ENCODE measurements around the gene PFKFB2.
A peak's percentile ranks its signal among the peaks of the same experiment; 100 is the strongest.
"Not testable (repeated sequence)": the region's sequence is repeated elsewhere in the genome, so short reads cannot be mapped to it uniquely, and the experiment has no call there.

PFKFB2 gene

DNA sequence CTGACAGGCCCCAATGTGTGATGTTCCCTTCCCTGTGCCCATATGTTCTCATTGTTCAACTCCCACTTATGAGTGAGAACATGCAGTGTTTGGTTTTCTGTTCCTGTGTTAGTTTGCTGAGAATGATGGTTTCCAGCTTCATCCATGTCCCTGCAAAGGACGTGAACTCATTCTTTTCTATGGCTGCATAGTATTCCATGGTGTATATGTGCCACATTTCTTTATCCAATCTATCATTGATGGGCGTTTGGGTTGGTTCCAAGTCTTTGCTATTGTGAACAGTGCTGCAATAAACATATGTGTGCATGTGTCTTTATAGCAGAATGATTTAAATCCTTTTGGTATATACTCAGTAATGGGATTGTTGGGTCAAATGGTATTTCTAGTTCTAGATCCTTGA is 11.7 kb upstream of the PFKFB2 start:
- DNase-seq: not testable (repeated sequence)

DNA sequence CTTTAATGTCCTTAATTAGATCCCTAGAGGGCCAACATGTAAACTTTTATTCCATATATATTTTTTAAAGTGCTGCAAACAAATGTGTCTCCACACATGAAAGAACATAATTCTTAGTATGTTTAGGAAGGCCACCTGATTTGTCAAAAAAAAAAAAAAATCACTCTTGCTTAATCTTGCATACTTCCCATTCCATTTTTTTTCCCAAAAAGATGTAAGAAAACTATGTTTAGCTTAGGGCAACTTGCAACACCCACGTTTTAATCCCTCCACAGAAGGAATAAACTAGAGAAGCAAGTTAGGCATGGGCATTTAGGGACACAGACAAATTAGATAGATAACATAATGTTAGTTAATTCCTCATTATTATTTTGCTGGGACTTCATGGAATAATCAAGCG is 7.6 kb upstream of the PFKFB2 start:
- DNase-seq: no peak

DNA sequence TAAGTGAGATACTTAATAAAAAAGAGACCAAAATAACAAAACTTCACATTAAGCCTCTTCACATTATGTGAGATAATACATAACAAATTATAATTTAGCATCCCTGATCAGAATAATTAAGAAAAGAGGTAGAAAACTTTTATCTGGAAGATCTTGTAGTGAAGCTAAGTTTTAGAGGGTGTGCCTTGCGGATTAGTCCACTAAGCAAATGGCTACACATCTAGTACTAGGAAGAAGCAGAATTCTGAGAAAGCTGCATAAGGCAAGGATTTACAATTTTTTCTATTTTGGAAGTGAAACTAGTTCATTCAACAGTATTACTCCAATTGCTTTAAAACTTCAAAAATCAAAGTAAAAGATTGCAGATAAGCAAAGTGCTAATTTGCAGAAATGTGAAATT is 5.6 kb upstream of the PFKFB2 start:
- DNase-seq: no peak

DNA sequence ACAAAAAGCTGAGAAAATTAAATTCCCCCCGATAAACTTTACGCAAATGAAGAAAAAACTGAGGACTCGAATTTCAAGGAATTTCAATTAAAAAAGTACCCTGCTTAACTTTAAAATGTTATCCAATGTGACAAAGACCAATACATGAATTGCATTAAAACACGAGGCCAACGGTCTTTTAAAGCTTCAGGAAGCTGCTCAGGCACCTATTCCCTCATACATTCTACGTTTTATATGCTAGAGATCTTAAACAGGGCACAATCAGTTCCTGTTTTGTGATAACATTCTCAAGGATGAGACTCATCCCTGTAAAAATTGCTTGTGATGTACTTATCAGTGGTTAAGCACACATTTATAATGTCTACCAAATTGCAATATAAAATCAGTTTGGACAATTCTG is 5.0 kb upstream of the PFKFB2 start:
- DNase-seq: no peak

DNA sequence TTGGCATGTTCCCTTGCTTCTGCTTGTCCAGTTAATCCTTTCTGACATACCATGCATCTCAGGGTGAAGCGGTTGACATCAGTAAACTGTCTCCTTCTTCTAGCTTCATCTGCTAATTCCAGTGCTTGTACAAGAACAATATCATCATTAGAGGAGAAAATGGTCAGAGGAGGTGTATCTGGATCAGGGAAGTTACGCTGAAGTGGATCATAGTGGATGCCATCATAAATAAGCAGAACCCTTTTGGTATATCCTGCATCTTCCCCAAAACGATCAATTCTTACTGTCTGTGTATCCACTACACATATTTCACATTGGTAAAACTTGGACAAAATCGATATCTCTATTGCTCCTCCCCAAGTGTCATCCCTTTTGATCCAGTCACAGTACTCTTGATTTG is 4.0 kb upstream of the PFKFB2 start:
- DNase-seq: no peak

DNA sequence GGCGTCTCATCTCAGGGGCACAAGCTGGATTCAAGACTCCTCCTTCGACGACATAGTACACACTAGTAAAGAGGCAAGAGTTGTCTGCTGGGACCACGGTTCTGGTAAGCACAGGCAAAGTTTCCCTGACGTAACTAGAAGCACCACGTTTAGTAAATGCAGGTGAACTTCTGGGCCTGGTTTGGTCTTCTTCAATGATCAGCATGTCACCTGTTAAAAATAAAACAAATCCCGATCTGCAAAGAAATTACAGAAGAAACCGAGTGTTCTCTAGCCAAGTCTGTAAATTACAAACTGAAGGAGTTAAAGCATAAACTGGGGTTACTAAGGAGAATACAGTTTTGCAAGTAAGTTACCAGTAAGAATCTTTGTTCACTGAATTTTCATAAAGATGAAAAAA is 3.6 kb upstream of the PFKFB2 start:
- no peak for DNase-seq

DNA sequence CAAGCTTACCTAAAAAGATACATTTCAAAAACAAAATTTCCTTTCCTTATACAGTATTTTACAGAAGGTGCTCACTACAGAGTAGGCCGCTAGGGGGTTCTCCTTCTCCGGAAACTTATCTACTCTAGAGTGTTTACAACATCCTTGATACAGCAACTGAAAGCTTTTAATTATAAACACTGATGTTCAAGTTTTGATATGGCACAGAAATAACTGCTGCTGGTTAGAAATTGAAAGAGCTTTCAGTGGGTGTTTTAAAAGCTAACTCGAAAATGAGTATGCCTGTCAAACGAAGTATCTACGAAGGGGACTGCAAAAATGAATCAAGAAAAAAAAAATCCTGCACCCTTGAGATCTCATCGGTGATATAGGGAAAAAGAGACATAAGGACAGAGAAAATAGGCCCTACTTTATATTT is 3.1 kb upstream of the PFKFB2 start:
- peak; percentile 26 for DNase-seq

DNA sequence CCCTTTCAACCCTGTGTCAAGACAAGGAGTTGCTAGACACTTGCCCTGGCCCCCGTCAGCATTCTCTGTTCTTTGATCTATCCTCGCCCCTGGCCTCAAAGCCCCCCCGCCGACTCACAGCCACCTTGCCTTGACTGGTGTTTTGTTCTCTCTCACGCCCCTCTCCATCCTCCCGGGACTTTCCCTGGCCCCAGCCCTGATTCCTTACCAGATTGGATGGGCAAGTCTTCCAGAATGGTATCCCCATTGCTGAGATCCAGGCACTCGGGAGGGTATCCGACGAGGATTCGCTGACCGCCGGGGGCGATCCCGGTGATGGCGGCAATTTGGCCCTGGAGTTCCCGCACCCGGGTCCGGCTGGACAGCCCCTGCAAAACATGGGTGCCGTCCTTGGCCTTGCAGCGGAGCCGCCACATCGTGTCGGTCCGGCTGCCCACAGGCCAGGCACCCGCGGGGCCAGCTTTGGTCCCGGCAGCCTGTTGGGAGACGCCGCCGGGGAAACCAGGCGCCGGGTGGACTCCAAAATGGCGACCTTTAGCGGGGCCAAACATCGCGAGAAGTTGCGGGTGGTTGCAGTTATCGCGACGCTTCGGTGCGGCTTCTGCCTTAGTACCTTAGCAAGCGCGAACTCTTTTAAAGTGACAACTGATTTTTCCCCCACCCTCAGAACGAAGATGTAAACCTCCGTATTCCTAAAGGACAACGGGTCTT is 2.4 kb upstream of the PFKFB2 start:
- peak; percentile 95 for DNase-seq

DNA sequence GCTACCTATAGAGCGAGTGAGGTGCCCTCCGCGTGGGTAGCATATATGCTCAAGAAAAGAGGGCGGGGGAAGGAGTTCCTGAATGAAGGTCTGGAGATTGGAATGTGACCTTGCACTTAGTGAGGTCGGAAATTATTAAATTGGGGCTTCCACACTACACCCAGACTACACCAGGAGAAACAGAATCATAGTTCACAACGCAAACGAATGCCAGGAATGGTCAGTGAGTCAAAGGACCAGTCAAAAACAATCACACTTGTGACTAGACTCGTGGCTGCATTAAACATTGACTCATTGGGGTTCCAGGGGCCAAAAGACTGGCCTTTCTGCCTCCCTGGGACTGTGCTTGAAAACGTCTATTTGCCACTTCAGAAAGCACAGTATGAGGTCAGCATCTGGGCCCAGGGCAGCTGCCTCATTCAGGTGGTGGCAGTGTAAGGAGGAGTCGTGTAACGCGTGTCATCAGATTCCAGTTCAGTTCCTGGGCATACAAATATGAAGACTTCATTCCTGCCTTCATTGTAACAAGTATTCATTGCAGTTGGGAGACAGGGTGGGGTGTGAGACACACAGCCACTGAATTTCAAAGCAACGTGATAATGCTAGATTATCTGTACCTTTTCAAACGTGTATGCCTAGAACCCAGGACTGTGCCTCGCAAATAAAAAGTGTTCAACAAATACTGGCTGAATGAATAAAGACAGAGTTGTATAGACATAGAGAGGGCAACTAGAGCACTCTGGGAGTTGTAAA is 1.7 kb upstream of the PFKFB2 start, which contains the start of gene YOD1:
YOD1 (minus strand) TSS at position 18 of the 753 bp plus-strand sequence. CDS start 178 bp downstream, outside the sequence.
- DNase-seq: peak; percentile 65

DNA sequence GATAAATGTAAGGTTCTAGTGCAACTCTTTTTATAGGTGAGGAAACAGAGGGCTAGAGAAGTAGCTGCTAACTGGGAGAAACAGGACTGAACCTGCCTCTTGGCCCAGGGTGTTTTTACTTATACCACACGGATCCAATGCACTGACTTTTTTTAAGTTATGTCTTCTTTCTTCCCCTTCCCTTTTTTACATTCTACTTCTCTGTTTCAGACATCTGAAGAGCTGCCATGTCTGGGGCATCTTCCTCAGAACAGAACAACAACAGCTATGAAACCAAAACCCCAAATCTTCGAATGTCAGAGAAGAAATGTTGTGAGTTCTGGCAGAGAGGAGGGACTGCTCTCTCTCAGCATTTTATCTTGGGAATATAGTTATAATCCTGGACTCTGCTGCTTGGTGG is 1.4 kb downstream of the PFKFB2 start:
- DNase-seq: no peak

DNA sequence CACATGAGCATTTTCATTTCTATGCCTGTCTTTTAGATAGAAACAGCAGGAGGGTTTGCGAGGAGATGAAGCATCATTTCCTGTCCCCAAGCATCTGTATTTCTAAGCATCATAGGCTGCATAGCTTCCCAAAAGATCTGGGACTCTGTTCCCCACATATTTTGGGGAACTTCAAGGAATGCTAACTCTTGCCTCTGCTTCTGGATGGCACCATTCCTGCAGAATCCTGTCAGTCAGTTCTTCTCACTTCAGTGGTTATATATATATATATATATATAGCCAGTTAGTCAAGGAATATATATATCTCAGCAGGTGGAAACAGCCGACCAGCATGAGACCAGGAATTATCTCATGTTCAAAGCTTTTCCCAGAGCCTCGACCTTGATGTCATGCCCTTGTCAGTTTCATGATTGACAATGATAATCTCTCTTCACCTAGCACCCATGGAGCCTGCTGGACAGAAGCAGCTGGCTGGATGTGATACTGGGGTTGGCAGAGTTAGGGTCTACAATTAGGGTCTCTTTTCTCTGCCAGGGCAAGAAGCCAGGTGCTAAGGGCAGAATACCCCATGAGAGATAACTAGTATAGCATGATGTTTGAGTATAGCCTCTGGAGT is 2.4 kb downstream of the PFKFB2 start:
- DNase-seq: no peak

DNA sequence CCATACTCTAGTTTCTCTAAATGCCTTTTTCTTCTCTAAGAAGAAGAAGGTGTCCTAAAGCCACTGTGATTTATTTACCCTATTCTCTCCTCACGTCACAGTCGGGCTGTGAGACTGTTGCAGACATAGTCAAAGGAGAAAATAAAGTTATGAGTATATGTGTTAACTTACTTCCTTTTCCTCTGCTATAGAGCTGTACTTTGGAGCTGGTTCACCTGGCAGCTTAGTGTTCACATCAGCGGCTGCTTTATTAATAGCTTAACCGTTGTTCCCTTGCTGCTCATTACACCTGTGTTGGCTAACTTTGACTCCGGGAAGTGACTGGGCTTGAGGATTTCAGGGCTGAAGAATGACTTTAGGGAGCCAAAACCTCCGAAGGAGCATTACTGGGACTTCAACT is 3.6 kb downstream of the PFKFB2 start:
- DNase-seq: no peak

DNA sequence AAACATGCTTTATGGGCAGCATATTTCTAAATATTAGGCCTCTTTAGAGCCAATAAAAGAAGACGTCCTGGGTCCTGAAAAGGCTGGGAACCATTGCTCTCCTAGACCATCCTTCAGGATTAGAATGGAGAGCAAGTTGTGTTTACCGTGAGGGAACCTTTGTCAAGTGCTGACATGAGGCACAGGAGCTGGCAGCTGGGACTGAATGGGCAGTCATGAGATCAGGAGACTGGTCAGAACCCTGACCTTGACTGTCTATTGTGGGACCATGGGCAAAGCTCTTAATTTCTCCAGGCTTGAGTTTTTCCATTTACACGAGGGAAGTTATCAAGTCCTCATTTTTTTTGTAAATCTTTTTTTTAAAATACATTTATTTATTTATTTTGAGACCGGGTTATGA is 5.2 kb downstream of the PFKFB2 start:
- DNase-seq: no peak

DNA sequence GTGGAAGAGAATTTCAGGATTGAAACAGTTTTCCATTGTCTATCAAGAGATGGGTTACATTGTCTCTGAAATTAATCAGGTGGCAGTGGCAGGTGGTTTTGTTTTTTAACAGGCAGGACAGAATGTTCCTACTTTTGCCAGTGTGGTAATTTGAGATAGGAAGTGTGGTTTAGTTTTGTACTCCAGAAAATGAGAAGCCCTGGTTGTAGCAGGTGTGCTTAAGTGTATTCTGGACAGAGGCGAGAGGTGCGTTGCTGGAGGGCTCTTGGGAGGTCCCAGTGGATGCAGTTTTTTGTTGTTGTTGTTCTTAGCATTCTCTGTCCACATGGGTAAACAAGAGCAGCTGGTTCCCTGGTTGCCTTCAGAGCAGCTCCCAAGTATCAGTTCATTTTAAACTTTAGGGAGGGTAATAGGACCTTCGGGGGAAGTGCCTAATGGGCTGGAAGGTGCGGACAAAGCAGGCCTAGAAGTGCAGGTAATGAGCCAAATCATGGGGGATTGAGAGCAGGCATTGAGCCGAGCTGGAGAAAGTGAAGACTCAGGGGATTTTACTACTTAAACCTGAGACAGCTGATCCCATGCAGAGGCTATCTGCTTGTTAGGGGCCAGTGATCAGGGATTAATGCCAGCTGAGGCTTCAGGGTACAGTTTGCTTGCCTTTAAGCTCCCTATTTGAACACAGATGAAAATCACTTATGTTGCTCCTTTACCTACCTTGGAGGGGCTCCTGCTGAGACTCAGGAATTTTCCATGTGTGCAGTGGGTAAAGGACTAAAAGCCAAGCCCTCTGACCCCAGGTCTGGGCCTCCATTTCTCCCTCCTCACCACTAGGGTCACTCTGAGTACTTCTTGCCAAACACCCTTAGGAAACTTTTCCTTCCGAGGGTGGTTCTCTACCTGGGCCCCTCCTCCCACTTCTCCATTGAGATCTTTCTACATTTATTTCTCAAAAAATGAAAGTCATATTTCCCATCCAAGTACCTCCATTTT is 6.1 kb downstream of the PFKFB2 start:
- DNase-seq: peak; percentile 87

DNA sequence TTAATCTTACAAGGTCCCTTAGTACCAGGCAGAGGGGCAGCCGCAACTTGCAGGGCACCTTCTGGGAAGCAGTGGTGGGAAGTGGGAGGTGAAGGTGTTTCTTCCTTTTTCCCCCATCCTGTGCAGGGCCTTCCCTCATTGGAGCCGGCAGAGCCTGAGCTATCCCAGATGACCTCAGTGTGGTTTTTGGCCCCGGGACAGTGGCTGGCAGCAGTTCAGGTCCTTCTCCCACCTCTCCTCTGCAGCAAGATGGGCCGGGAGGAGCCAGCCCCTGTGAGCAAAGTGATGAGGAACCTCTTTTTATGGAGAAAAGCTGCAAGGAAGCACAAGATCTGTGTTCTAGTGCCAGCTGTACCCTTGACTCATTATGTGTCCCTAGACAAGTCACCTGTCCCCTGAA is 6.8 kb downstream of the PFKFB2 start:
- DNase-seq: no peak

DNA sequence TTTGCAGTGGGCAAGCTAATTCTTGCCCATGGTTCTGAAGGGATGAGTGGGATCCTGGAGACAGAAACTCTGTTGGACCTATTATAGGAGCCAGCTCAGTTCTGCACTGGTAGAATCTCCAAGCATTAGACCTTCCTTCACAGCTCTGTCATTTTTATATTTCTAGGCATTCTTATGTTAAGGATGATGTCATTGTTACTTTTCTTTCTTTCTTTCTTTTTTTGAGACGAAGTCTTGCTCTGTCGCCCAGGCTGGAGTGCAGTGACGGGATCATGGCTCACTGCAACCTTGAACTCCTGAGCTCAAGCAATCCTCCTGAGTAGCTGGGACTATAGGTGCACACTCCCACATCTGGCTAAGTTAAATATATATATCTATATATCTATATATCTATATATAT is 7.5 kb downstream of the PFKFB2 start:
- no peak for DNase-seq

DNA sequence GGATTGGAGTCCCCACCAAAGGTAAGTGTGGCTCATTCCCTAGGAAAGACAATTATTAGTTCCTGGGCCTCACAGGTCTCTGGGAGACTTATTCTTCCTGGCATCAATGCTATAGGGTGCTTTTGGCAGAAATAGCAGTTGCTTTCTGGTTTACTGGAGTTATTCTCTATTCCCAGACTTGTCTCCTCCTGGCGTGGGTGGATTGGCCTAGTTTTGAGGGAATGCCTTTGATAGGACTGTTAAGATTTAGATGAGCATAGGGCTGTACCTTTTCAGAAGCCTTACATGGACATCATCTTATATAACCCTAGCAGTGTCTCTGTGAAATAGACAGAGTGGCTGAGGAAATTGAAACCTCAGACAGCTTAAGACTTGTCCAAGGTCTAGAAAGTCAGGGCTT is 9.0 kb downstream of the PFKFB2 start:
- DNase-seq: no peak

DNA sequence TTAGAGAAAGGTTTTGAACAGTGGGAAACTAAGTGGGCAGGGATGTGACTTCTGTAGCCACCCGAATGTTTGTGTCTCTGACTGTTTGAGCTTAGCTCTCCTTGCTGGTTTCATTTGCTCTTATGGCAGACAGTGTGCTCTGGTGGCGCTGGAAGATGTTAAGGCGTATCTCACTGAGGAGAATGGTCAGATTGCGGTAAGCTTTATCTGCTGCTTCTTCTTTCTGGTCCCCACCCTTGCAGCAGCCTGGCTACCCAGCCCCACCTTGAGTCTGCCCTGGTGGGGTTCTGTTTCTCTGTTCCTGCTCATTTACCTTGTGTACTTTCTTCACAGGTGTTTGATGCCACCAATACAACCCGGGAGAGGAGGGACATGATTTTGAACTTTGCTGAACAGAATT is 9.9 kb downstream of the PFKFB2 start:
- no peak for DNase-seq

DNA sequence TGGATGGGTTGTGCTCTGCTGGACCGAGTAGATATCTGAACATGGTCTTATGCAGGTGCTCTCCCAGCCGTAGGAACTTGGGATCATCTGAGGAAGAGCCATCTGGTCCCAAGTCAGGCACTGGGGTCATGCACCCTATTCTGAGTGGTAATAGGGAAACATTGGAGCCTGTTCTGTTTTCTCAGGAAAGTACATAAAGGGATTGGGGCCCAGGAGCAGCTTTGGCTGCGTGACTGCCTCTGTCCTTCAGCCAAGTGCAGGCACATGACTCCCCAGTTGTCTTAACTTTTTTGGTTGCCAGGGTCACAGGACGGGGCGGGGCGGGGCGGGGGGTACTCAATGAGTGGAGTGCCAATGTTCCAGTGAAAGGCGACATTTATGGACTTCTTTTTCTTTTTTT is 11.5 kb downstream of the PFKFB2 start:
- DNase-seq: no peak

DNA sequence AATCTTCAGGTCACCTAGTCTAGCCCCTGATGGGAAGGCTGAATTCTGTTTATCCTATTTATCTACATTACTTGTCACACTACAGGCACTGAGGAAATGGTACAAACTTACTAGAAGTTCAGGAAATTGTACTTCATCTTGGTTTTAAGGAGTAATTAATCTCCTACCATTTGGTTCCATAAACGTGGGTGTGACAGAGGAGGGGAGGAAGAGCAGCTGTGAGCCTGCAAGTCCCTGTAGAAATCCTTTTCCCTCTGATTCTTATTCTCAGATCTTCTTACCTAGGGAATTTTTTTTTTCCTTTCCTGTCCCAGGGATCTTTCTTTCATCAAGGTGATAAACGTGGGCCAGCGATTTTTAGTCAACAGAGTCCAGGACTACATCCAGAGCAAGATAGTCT is 14.1 kb downstream of the PFKFB2 start:
- DNase-seq: no peak

DNA sequence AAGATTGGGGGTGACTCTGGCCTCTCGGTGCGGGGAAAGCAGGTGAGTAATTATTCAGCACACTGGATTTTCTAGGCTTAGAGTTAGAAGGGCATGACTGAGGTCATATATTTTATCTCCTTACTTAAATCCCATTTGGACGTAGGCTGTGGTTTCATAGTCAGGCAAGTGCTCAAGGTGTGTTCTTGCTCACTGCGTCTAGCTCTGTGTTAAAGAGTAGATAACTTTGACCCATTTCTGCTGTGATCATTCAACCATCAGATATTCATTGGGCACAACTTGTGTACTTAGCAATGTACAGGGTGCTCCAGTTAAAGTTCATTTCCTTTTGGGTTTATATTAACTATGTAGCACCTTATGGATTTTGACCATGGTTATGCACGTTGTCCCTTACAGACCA is 14.6 kb downstream of the PFKFB2 start:
- DNase-seq: no peak

DNA sequence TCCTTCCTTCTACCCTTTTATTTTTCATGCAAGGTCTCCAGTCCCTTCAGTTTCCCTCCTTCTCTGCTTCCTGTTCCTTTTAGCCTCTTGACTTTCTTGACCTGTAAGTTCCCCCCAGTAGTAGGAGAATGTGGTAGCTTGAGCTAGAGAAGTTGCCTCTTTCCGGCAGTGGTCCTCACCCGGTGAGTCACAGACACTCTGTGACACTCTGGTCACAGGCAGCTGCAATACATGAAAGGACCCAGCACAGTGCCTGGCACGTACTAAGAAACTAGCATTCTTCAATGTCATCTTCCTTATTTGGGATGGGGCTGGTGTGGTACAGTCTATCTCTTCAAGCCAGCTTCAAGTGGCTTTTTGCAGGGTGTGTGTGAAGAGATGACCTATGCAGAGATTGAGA is 16.0 kb downstream of the PFKFB2 start:
- DNase-seq: no peak

Data from NCI-H2107 (cell line).